ENCODE results near the gene MTOR. TPM values are rescaled to one million over a fixed set of nuclear protein-coding genes. Genes with fewer than 3 reads are reported as not detected.
A peak's percentile ranks its signal among the peaks of the same experiment; 100 is the strongest.

MTOR gene
- total RNA-seq, 1 donor from 2014 or later = 55.1 TPM

GRCh38 chr1:11062965-11063401 lies 199.4 kb downstream of the MTOR start:
- intact Hi-C loops (cut with micrococcal nuclease) = loop anchor here (5.0 kb wide), 1 partner anchor 199 kb away; the partner anchor contains the start of gene MTOR
- ATAC-seq (ENCODE audit: low read depth) (no peak), DNase-seq (peak; percentile 13)
- no peaks in the 10 kb centered on the region for H3K27me3 Mint-ChIP-seq
- ChIA-PET CTCF (interaction anchor here (1.1 kb wide), 1 partner anchor 26 kb away, joined by 3 read pairs; no protein-coding TSS in a partner anchor), POLR2A (interaction anchor here (3.7 kb wide), 1 partner anchor 36 kb away, joined by 25 read pairs; the partner anchor contains the start of gene EXOSC10)
- no peak overlapping the region for H3K4me3 Mint-ChIP-seq
- no peaks in the 10 kb centered on the region for H3K9me3 Mint-ChIP-seq
- TF ChIP-seq, protein P1, sequence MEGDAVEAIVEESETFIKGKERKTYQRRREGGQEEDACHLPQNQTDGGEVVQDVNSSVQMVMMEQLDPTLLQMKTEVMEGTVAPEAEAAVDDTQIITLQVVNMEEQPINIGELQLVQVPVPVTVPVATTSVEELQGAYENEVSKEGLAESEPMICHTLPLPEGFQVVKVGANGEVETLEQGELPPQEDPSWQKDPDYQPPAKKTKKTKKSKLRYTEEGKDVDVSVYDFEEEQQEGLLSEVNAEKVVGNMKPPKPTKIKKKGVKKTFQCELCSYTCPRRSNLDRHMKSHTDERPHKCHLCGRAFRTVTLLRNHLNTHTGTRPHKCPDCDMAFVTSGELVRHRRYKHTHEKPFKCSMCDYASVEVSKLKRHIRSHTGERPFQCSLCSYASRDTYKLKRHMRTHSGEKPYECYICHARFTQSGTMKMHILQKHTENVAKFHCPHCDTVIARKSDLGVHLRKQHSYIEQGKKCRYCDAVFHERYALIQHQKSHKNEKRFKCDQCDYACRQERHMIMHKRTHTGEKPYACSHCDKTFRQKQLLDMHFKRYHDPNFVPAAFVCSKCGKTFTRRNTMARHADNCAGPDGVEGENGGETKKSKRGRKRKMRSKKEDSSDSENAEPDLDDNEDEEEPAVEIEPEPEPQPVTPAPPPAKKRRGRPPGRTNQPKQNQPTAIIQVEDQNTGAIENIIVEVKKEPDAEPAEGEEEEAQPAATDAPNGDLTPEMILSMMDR (IDR thresholded peaks at IDR 0.05) = no peak
- peaks cover 42% of the 10 kb centered on the region for H3K36me3 Mint-ChIP-seq (ENCODE audit: low read depth)
- peak overlapping the region; percentile 3 for H3K27ac Mint-ChIP-seq
- H3K4me1 Mint-ChIP-seq = peaks cover 18% of the 10 kb centered on the region

DNA sequence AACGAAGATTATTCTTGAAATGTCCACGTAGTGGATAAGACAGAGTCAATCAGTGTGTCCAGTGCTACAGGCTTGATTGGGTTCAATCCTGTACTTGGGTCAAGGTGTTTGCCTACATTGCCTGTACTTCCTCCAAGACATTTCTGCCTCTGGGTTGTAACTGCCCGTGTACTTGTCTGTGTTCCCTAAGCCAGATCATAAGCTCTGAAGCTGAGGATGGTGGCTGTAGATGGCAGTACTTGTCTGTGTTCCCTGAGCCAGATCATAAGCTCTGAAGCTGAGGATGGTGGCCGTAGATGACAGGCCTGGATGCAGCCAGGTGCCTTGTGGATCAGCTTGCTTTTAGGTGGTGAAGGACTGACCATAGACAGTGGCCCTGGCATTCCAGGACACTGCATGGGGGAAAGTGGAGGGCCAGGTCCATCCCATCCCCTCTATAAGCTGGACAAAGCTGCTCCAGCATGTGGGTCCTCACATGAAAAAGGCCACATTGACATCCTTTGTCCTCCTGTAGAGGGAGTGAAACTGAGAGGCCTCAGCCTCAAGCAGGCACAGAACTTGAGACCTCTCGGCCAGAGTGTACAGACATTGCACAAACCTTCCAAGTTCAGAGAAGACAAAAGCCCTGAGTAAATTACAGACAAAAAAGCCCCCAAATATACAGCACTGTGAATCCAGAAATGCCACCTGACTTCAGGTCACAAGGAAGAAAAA lies 200.5 kb downstream of the MTOR start:
- no peaks in the 10 kb centered on the region for H3K9me3 Mint-ChIP-seq
- ATAC-seq (ENCODE audit: low read depth) (no peak), DNase-seq (no peak)
- peaks cover 39% of the 10 kb centered on the region for H3K36me3 Mint-ChIP-seq (ENCODE audit: low read depth)
- peaks cover 18% of the 10 kb centered on the region for H3K4me1 Mint-ChIP-seq
- POLR2A ChIA-PET = interaction anchor here (0.5 to 3.7 kb wide), 7 partner anchors 8 to 800 kb away, joined by 3 to 25 read pairs (median 6); partner anchors contain the start of genes EXOSC10 and TARDBP
- no peaks in the 10 kb centered on the region for H3K27me3 Mint-ChIP-seq
- CTCF ChIA-PET = interaction anchor here (1.1 to 2.4 kb wide), 2 partner anchors 24 kb away, joined by 3 to 13 read pairs; no protein-coding TSS in a partner anchor
- intact Hi-C loops (cut with micrococcal nuclease) = loop anchor here (5.0 kb wide), 1 partner anchor 200 kb away; the partner anchor contains the start of gene MTOR
- no peak overlapping the region for H3K4me3 Mint-ChIP-seq
- no peak overlapping the region for H3K27ac Mint-ChIP-seq
- TF ChIP-seq, protein P1 (IDR thresholded peaks at IDR 0.05) = no peak

DNA sequence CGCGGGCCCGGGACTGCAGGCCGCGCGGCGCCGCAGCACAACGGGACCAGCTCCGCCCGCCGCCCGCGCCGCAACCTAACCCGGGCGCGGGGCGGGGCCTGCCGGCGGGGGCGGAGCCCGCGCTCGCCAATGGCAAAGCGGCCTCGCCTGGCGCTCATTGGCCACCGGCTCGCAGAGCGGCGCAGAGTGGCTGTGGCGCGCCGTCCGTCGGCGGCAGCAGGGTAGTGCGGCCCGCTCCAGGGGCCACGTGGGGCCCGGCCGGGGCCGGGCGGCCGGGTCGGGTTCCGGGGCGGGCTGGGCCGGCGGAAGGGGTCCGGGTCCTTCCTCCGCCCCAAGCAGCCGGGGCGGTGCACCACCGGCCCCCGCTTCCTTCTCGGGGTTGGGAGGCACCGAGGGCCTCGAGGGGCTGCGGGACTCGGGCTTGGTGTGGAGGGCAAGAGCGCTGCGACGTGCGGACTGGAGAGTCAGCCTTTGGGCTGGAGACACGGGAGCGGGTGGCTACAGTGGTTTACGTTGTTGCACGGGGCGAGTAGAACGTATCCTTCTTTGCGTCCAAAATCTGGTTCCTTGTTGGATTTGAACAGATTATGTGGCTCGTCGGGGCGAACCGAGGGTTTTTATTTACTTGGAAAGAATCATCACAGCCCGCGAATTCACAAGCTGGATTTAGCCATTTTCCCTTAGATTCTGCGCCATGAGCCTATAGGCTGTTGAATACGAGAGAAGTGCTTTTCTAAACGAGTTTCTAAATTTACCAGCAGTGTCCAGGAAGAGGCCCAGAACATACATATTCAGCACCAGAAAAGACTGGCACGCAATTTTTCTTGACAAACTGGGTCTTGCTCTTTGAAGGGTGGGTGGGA lies 202.2 kb downstream of the MTOR start, which contains the start of gene SRM:
TSS of gene SRM (minus strand) at position 51 of the 863 bp plus-strand sequence. CDS start 75 bp downstream, outside the sequence.
- ATAC-seq (ENCODE audit: low read depth) (peak; percentile 98), DNase-seq (peak; percentile 96)
- Mint-ChIP-seq H3K9me3 (no peaks in the 10 kb centered on the region), H3K4me1 (peaks cover 18% of the 10 kb centered on the region), H3K36me3 (ENCODE audit: low read depth) (peaks cover 33% of the 10 kb centered on the region), H3K4me3 (peak within 1 kb of the TSS; percentile 95), H3K27me3 (no peaks in the 10 kb centered on the region), H3K27ac (peak within 1 kb of the TSS; percentile 86)
- TF ChIP-seq, protein P1 (IDR thresholded peaks at IDR 0.05) = no peak
- CTCF ChIA-PET = interaction anchor here (2.4 kb wide), 1 partner anchor 23 kb away, joined by 13 read pairs; no protein-coding TSS in a partner anchor
- POLR2A ChIA-PET = interaction anchor here (0.8 to 3.7 kb wide), 7 partner anchors 9 to 1405 kb away, joined by 3 to 25 read pairs (median 4); partner anchors contain the start of genes EXOSC10, MTOR and TARDBP
- intact Hi-C loops (cut with micrococcal nuclease) = loop anchor here (1.0 to 5.0 kb wide), 5 partner anchors 23 to 677 kb away; partner anchors contain the start of genes AGTRAP, EXOSC10, MTOR and TARDBP

DNA sequence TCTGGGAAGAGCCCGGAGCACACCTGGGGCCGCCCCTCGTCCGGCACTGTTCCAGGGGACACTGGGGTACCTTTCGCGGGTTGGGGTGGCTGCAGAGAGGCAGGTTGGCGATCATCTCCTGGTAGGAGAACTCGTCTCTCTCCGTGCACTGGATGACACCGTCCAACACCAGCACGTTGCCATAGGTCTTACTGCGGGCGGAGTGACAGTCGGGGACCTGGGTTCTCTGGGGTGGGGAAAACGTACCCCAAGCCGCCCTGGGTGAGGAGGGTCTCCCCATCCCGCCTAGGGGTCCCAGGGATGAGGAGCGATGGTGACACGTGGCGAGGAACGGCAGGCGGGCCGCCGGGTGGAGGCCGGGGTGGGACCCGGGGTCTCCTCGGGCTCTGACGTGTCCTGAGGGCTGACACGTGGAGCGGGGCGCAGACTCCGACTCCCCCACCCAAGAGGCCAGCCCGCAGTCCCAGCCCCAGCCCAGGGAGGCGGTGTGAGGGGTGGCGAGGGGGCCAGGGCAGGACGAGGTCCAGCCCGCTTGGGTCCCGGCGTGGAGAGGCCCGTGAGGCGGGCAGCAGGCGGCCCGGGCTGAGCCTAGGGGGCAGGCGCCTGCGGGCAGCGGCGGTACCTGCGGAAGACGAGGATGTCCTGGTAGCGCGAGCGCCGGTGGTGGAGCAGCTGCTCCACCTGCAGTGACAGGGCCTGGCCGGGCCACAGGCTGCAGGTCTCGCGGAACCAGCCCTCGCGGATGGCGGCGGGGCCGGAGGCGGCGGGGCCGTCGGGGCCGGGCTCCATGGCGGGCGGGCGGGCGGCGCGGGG lies 203.0 kb downstream of the MTOR start:
- DNase-seq (no peak), ATAC-seq (ENCODE audit: low read depth) (no peak)
- ChIA-PET CTCF (interaction anchor here (2.4 kb wide), 1 partner anchor 22 kb away, joined by 13 read pairs; no protein-coding TSS in a partner anchor), POLR2A (interaction anchor here (0.8 to 3.7 kb wide), 6 partner anchors 40 to 1404 kb away, joined by 3 to 25 read pairs (median 4); partner anchors contain the start of genes EXOSC10, MTOR and TARDBP)
- Mint-ChIP-seq H3K4me3 (peak overlapping the region; percentile 86), H3K9me3 (no peaks in the 10 kb centered on the region), H3K4me1 (peaks cover 18% of the 10 kb centered on the region), H3K27me3 (no peaks in the 10 kb centered on the region), H3K27ac (peak overlapping the region; percentile 57), H3K36me3 (ENCODE audit: low read depth) (peaks cover 30% of the 10 kb centered on the region)
- TF ChIP-seq, protein P1 (IDR thresholded peaks at IDR 0.05) = no peak
- intact Hi-C loops (cut with micrococcal nuclease) = loop anchor here (5.0 kb wide), 1 partner anchor 678 kb away; the partner anchor contains the start of gene AGTRAP

Data from activated B cell treated with CpG ODN at 0.5 μM for 24 hours (primary cell).